SIG-M5 treated with dmso at 0.1 percent for 504 hours (cell line): ENCODE measurements around the gene NOG.

ENCODE experiments used
- DNase-seq: peaks from one replicate; lab custom pipeline; 2025; ENCODE audit not compliant: unreplicated experiment; lab: John Stamatoyannopoulos, UW

Gene NOG

DNA sequence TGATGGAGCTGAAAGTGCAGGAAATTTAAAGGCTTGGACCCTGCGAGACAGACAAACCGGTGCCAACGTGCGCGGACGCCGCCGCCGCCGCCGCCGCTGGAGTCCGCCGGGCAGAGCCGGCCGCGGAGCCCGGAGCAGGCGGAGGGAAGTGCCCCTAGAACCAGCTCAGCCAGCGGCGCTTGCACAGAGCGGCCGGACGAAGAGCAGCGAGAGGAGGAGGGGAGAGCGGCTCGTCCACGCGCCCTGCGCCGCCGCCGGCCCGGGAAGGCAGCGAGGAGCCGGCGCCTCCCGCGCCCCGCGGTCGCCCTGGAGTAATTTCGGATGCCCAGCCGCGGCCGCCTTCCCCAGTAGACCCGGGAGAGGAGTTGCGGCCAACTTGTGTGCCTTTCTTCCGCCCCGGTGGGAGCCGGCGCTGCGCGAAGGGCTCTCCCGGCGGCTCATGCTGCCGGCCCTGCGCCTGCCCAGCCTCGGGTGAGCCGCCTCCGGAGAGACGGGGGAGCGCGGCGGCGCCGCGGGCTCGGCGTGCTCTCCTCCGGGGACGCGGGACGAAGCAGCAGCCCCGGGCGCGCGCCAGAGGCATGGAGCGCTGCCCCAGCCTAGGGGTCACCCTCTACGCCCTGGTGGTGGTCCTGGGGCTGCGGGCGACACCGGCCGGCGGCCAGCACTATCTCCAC, at the start of gene NOG:
Gene NOG (plus strand): TSS at position 54 of the 674 bp plus-strand sequence. CDS start 525 bp downstream, at position 579.
- DNase-seq: peak; percentile 80

GRCh38 chr17:56545106-56545505, 48.4 kb upstream of the NOG start:
- no peak for DNase-seq

DNA sequence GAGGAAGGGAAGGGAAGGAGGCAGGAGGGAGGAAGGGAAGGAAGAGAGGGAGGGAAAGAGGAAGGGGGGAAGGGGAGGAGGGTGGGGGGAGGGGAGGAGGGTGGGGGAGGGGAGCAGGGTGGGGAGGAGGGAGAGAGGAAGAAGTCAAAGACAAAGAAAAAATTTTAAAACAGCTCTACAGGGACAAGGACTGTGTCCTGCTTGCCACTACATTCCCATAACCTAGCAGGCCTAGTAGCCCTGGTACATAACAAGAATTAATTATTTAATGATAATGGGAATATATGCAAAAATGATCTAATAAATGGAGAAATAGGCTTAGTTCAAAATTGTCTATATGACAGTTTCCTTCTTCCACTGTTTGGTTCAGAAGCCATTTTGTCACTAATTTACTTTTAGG, 47.6 kb upstream of the NOG start:
- no peak for DNase-seq

GRCh38 chr17:56548661-56549060, 44.8 kb upstream of the NOG start:
- no peak for DNase-seq

DNA sequence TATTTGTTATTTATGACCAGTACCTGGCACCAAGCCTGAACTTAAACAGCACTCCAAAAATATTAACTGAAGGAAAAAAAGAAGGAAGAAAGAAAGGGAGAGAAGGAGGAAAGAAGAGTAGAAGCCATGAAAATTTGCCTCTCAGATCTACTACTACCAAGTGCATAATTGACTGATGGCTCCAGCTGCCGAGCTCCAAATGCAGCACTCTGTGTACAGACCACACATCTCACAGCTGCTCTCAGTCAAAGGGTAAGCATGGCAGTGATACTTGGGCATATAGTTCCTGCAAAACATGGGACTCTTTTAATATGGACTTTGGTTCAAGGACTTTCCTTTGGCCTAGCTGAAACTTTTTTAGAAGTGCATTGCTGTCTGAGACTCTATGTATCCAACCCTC, 44.0 kb upstream of the NOG start:
- no peak for DNase-seq

- no peak for DNase-seq
These were observed 35.8 kb upstream of the NOG start for GRCh38 chr17:56557682-56558081.

GRCh38 chr17:56558088-56558487, 35.4 kb upstream of the NOG start:
- no peak for DNase-seq

- DNase-seq: no peak
These were observed 23.3 kb upstream of the NOG start for GRCh38 chr17:56570199-56570598.

- no peak for DNase-seq
These were observed 22.0 kb upstream of the NOG start for GRCh38 chr17:56571456-56571855.

DNA sequence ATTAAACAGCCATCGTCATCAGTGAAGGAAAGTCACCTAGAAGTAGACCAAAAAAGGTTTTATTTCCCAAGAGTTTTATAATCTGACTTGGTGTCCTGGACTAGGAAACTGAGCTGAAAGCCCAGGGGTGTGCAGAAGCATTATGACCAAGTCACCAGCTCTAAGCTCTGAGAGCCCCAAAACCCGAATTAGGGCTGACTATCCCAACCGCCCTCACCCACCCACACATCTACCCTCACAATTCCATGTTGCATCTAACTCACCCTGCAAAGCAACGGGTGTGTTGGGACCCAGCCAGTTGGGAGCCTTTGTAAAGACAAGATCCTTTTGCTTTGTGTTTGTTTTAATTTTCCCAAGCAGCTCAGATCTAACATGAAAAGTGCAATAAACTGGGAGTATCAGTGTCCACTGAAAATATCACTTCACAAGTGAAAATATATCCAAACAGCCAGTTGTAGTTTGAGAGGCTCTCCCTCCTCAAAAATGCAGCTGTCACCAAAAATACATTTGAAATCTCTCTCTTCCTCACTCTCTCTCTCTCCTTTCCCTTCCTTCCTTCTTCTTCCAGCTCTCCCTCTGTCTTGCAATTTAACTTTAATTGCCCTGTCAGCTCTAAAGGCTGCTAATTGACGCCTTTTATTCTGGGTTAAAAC, 16.2 kb upstream of the NOG start:
- DNase-seq: no peak

GRCh38 chr17:56577843-56578204, 15.7 kb upstream of the NOG start:
- DNase-seq: no peak

DNA sequence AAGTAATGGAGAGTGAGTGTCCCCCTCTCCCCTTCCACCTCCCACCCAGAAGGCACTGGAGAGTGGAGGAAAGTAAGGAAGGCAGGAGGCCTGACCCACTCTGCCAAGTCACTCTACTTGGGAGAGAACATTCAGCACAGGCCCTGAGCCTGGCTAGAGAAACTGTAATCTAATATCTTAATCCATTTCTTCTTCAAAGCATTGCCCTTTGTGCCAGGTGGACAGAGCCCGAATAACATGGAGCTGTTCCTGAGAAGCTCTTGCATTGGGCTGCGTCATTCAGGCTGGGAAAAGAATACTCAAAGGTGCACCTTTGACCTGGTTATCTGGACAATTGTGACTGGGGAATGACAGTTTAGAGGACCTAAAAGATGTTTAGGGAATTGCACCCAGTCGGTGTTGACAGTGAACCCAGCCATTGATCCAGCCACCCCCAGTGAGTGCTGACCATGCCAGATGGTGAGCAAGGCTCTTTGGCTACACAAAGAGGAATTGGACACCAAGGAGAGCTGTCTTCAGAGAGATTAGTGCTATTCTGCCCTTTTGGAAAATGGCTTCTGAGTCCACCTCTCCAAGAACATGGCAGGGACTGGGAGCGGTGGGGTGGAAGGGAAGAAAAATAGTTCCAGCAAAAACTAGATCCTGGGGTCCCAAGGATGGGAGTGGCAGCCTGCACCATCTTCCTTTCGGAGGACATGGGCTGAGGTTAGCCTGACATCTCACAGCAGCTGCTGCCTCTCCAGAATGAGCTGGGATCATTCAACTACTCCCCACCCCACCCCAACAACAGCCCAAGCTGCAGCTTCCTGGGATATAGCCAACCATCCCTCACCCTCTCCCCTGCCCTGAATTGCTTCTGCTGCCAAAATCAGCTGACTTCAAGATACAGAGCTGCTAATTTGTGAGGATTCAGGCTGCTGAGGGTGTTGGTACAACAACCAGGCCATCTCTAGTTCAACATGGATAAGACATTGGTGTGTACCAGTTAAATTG, 11.6 kb upstream of the NOG start:
- DNase-seq: no peak

DNA sequence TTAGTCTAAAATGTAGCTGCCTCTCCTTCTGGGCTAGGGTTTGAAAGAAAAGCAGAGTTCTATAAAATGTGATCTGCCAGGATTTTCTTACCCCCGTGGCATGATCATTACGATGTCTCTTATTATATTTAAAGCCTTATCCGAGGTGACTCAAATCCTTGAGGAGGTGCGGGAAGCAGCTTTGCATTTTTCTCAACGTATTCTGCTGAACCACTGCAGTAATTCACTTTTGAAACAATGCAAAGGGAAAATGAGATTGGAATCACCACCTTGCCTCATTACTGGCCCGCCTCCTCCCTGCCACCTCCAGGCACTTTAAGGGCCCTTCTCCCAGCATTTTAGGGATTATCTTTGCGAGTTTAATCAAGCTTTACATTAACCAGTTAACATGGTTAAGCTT, 9.7 kb upstream of the NOG start:
- no peak for DNase-seq

DNA sequence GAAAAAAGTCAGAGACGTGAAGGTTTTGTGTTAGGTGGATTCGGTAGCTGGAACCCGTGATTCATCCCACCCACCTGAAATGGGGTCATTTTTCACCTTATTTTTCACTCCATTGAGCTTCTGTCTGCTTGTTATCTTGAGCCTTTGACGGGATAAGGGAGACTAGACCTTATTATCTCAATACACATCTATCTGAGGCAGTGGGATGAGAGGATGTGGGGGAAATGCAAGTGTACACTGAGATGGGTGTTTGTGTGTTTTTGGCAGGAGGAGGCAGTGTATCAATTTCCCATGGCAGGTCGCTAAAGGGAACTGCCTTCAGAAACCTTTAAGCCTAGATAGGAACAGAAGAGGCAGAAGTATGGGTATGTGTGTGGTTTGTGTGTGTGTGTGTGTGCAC, 6.2 kb upstream of the NOG start:
- no peak for DNase-seq

- DNase-seq: peak; percentile 51
These were observed 913 bp upstream of the NOG start for GRCh38 chr17:56592487-56593085.

DNA sequence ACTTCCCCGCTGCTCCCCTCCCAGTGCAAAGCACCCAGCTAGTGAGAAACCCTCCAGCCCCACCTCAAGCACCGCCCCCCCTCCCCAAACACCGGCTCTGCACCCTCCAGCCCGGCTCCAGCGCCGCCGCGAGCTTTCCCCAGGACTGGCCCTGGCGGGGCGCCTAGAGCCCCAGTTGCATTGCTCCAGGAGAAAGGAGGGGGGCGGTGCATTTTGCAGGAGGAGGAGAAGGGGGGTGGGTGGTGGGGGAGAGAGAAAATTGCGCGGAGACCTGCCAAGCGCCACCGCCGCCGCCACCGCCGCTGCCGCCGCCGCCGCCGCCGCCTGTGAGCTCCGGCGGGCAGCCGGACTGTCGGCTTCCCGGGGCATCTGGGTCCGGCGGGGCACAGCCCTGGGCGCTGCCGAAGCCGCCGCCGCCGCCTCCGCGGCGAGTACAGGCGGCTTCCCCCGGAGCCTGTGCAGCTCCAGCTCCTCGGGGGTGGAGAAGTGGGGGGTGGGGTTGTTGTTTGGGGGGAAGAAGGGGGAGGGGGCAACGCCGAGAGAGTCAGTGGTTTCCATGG, 333 bp upstream of the NOG start:
- peak; percentile 80 for DNase-seq

DNA sequence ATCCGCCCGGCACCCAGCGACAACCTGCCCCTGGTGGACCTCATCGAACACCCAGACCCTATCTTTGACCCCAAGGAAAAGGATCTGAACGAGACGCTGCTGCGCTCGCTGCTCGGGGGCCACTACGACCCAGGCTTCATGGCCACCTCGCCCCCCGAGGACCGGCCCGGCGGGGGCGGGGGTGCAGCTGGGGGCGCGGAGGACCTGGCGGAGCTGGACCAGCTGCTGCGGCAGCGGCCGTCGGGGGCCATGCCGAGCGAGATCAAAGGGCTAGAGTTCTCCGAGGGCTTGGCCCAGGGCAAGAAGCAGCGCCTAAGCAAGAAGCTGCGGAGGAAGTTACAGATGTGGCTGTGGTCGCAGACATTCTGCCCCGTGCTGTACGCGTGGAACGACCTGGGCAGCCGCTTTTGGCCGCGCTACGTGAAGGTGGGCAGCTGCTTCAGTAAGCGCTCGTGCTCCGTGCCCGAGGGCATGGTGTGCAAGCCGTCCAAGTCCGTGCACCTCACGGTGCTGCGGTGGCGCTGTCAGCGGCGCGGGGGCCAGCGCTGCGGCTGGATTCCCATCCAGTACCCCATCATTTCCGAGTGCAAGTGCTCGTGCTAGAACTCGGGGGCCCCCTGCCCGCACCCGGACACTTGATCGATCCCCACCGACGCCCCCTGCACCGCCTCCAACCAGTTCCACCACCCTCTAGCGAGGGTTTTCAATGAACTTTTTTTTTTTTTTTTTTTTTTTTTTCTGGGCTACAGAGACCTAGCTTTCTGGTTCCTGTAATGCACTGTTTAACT, 1.0 kb downstream of the NOG start:
- DNase-seq: peak; percentile 65

GRCh38 chr17:56595108-56595418, 1.6 kb downstream of the NOG start:
- DNase-seq: no peak

DNA sequence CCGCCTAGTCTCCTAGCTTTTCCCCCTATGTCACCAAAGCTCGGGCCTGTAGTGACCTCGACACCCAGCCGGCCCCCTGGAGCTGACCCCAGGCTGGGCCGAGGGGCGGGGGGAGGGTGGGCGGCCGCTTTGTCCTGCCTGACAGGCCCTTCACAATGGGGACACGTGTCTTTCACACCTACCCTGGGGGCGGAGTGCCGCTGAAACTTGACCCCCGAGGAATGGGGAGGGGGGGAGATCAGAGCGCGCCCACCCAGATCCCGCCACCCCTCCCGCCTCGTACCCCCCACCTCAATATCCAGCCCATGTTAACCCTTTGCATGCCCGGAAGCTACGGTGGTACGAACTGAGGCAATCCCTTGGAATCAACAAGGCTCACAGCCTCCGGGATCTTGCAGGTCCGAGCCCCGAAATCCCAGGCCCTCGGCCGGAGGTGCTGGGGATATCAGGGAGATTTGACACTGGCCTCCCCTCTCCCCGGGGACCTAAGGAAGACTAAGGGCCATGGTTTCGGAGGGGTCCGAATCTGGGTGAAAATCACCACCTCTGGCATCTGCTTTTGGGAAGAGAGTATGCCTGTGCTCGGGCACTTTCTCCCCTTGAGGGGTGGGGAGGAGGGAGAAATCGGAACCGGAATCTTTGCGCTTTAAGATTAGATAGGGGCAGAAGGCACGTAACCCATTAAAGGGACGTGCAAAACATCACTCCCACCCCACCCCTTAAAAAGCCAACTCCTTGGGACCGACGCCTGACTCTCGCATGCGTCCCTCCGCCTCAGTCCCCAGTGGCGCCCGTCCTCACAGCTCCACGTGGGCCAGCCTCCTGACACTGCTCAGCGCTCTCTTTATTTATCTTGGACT, 2.6 kb downstream of the NOG start:
- DNase-seq: no peak
